Islet precursor cell (in vitro differentiated cells): ENCODE results near the gene NOLC1.

ENCODE experiments used
- DNase-seq: peaks from one replicate; pipeline ENCODE4 v3.0.0-alpha.2; 2018

Gene NOLC1

DNA sequence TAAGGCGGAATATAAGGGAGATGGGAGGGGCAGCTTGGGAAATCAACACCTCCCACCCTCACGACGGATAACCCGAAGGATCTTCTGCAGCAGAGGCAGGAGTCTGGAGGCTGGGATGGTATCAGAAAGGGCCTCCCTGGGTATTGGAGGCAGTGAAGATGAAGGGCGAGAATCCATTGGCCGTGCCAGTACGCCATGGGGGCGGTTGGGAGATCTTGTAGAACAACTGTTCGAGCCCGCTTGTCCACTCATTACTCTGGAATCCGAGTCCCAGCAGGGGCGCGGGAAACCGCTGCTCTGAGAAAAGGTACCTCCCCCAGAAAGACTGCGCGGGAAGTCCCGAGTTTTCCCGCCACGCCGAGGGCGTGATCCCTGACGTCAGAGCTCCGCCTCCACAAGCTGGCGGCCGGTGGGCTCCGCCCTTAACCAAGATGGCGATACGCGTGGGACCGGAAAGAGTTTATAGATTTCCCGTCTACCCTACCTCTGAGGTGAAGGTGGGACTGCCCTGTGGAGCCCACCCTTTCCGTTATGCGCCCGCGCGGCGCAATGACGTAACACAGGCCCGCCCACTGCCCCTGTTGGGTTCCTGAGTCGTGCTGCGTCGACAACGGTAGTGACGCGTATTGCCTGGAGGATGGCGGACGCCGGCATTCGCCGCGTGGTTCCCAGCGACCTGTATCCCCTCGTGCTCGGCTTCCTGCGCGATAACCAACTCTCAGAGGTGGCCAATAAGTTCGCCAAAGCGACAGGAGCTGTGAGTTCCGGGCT, at the start of gene NOLC1:
NOLC1 (plus strand) TSS at position 616 of the 771 bp plus-strand sequence; CDS start at position 638, 22 bp downstream.
- peak; percentile 100 for DNase-seq

GRCh38 chr10:102102421-102102820, 49.8 kb upstream of the NOLC1 start:
- no peak for DNase-seq

GRCh38 chr10:102106998-102107397, 45.2 kb upstream of the NOLC1 start:
- no peak for DNase-seq

DNA sequence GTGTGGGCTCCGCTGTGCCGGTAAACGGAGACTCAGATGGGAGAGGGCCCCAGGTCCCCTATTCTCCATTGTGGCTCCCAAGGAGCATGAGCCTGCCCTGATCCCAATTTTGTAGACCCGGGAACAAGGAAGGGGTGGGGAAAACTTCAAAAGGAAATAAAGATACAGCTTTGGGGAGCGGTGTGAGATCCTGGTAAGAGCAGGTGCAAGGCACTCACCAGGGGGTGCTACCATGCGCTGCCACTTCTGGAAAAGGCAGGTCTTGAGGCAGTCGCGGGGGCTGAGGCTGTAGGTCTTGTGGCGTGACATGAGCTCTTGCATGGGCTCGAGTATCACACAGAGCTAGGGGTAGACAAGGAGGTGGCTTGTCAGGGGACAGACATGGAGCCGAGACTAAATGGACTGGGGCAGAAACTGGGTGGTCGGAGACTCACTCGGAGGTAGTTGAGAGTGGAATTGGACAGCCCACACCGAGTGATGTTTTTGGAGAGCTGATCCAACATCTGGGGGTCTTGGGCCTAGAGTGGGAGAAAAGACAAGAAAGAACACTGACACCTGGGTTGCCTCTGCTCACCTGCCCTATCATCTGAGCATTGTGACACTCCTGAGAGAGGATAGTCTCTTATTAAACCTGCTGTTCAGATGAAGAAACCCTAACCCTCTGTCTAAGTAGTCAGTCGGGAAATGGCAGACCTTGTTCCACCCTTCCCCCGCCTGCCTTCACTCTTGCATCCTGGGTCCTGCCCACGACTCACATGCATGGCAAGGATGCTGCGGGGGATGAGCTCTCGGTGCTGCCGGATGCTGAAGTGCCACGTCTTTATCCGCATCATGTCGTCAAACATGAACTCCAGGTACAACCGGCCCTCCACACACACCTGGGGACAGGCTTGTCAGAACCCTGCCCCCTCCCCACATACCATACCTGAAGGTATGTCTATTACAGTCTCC, 42.7 kb upstream of the NOLC1 start:
- DNase-seq: no peak

DNA sequence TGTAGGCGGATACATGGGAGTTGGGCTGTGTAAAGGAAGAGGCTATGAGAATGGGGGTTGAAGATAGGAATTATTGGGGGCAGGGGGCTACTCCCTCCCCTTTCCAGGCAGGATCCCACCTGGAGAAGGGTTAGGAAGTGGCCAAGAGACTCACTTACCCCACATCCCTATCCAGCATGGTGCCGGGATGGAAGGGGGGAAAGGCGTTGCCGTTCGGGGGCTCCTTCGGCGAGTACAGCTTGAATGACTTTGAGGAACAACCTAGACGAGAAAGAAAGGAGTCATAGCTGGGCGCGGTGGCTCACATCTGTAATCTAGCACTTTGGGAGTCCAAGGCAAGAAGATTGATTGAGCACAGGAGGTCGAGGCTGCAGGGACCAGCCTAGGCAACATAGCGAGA, 40.9 kb upstream of the NOLC1 start:
- DNase-seq: no peak

GRCh38 chr10:102112210-102112817, 39.9 kb upstream of the NOLC1 start:
- DNase-seq: no peak

DNA sequence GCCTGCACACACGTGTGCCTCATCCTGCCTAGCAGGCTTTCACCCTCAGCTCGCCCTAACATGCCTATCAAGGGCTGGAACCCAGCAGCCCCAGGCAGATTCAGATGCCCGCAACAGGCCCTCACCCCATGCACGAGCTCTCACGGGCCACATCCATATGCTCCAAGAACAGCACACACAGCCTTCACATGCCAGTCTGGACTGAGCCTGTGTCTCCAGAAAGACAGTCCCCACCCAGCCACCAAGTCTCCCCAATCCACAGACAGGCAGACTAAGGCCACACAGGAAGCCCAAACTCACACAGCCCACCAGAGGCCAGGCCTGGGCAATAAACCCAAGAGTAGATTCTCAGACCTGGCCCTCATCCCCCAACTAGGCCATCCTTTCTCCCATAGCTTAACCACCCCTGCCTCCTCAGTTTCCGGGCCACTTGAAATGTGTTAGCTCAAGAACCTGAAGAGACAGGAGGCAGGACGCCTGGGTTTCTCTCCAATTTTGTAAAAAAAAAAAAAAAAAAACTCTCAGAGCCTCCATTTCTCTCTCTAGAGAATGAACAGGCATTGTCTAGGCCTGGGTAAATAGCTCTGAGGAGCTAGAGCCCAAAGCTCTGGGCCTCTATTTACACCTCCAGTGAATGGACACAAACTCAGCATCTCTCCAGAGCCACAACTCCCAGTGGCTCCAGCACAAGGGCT, 38.8 kb upstream of the NOLC1 start:
- no peak for DNase-seq

DNA sequence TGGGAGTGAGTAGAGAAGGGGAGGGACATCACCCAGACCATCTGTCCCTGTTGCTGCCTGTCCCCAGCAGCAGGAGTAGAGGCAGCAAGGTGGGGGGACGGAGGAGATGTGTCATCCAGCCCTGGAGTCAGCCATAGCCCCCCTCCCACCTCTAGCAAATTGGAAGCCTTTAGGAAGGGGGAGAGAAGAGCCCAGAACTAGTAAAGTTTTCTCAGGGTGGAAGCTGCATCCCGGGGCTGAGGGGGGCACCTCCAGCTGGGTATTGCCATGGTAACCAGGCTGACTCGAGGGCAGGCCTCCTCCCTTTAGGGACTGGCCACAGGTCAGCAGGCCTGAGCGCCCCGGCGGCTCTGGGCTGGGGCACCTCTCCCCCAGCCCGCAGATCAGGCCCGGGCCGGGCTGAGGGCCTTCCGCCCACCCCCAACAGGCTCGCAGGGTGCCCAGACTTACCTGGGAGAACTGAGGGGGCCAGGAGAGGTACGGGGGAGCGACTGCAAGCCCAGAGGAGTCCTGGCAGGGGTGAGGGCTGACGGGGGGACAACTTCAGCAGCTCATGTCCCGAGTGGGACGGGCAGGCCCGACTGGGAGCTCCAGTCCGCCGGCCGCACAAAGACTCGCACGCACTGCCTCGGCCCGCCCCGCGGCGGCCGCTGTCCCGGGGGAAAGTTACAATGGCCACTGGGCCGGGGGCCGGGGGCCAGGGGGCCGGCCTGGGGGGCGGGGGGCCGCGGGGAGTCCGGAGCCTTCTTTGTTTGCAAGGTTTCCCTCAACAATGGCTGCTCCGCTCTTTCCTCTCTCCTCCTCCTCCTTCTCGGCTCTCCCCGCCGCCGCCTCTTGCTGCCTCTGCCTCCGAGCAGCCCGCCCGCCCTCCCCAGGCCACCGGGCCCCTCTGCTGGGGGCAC, 38.0 kb upstream of the NOLC1 start:
- peak; percentile 66 for DNase-seq

GRCh38 chr10:102114861-102115618, 37.1 kb upstream of the NOLC1 start:
- DNase-seq: peak; percentile 96

DNA sequence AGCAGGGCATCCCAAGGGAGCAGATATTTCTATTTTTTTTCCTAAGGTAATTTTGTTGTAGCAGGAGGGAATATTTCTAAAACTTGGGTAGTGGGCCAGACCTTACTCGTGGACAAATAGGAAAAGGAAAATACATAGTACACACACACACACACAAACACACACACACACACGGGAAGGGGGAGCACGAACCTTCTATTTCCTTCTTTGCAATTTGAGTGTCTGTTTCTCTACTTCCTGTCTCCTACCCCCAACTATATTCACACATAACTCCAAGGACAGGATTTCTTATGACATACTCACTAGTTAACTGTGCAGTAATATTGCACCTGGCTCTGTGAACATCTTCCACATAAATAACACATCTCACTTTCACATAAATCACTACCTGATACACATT, 36.4 kb upstream of the NOLC1 start:
- DNase-seq: no peak

DNA sequence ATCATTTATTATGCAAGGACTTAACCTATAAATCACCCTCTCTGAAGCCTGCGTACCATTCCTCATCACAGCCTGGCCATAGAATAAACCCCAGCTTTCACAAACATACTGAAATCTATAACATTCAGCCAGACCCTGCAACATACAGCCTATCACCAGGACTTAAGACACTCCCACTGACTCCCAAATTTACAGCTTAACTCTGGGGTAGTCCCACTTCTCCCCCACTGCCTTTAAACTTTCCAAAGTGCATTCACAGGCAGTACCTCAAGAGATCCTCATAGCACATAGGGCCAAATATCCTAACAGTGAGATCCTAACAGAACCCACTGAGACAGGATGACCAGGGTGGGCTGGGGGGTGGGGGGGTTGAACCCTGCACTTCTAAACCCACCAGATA, 35.5 kb upstream of the NOLC1 start:
- no peak for DNase-seq

- DNase-seq: peak; percentile 88
Observed at GRCh38 chr10:102117391-102118159, 34.6 kb upstream of the NOLC1 start.

DNA sequence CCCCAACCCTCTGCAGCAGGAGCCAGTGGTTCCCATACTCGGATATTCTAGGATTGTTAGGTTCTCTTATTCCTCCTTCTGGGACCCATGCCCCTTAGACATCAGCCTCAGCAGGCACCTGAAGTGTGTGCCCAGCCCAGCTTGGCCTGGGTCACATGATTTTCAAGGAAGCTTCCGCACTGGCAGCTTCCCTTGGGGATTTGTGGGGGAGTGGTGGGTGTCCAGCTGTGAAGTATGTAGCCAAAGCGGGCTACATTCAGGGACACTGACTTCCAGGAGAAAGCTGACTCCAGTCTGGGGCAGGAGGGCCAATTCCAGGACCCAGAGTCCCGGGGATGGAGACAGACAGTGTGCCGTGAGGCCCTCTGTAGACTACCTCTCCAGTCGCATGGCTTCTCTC, 33.3 kb upstream of the NOLC1 start:
- peak; percentile 65 for DNase-seq

DNA sequence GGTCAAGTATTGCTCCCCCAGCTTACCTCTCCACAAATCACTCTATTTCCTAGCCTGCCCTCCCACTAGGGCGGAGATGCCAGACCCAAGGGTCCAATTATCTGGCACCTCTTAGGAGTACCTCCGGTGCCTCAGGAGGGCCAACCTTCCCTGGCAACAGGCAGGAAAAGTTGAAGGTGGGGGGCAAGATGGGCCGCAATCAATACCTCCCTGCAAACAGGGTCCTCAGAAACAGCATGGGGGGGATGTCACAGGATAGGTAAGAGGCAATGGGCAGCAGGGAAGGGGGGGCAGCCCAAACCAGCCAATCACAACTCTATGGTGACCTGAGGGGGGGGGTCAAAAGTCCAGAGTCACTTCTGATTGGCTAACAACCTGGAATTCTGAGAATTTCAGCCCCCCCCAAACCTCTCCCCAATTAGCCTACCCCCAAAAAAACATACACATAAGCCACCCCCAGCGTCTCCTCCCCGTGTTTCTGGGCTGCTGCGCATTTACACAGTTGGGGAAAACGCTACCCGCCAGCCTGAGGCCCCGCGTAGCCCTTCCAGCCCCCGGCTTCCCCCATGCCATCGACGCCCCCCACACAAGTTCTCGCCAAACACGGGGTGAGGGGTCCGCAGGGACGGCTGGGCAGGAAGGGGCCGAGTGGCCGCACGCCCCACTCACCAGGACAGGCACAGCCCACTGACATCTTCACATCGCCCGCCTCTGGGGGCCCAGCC, 32.6 kb upstream of the NOLC1 start:
- peak; percentile 79 for DNase-seq

DNA sequence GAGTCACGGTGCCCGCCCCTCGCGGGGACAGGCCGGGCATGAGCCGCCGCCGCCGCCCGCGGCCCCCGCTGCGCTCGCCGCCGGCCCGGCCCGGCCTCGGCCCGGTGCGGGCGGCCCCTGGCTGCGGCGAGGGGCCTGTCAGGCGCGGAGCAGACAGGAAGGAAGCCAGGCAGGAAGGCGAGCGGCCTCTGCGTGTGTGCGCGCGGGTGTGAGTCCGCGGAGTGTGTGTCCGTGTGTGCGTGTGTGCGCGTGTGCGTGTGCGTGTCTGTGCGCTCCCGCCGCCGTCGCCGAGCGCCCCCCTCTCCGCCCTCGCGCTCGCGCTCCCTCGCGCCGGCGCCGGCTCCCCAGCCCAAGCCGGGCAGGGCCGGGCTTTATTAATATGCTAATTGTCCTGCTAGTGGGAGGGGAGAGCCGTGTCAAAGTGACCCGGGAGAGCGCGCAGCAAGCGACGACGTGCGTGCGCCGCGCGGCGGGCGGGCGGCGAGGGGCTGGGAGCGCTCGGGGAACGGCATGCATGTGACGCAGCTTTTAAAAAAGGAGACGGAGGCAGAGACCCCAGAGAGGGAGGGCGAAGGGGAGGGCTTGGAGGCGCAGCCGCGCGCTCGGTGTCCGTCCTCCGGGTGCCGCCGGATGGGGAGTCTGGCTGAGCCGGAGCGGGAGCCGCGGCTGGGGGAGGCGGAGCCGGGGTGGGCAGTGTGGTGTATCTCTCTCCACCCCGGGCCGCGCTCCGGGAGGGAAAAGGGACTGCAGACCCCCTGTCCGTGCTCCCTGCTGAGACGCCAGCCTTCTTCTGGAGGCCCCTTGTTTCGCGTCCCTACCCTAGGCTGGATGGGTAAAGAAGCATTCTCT, 31.8 kb upstream of the NOLC1 start, which contains the start of gene LDB1:
LDB1 (minus strand) TSS at position 227 of the 849 bp plus-strand sequence. CDS start 258 bp downstream, outside the sequence.
- peak; percentile 93 for DNase-seq

DNA sequence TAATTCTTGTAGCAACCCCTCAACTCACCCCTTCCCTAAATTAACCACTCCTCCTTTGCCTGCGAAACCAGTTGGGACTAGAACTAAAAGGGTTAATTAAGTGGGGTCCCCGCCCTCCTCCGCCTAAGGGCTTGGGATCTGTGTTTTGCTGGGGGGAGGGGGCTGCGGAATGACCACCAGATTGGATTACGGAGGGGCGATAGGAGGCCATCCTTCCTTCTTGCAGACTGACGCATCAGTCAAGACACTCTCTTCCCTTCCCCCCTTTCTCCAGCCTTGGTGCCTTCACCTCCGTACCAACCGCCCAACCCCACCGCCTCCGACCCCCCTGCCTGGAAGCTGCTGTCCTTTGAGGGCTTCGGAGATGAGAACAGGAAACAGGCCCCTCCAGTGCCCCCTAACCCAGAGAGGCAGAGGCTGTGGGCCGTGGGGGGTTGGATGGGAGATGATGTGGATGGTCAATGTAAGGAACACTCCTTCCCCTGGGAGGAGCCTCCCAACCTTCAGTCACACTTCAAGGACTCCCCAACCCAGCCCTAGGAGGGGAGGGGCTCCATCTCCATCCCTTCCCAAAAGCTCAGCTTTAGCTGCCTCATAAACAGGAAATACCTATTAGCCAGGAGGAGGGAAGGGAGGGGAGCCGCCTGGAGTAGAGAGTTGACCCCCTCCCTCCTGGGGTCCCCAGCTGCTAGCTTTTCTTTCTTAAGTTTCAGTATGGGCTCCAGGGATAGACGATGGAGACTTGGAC, 31.0 kb upstream of the NOLC1 start:
- DNase-seq: peak; percentile 95

DNA sequence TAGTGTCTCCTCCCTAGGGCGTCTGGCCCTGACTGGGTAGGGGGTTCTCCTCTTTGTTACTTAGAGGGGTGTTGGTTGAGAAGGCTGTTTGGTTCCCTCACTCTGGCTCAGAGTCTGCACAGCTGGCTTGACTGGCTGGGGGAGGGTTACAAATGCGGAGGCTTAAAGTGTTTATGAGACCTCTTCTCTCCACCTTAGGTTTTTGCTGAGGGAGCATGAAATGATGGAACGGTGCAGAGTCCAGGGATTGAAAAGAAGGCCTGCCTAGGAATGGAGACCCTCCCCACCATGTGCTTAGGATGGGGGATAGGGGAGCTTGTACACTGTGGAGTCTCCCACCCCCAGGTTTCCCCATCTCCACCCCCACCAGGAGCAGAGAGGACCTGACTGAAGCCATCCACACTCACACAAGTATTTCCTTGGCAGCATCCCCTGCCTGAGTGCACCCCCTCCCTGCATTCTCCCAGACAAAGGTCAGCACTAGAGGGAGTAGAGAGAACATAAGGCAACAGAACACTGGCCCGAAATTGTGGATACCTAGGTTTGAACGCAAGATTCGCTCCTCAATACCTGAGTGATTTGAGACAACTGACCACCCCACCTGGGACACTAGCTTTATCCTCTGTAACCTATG, 30.3 kb upstream of the NOLC1 start:
- DNase-seq: peak; percentile 87
